ENCODE measurements around the gene TCOF1. TPM values are rescaled to one million over a fixed set of nuclear protein-coding genes. Genes with fewer than 3 reads are reported as not detected.

Gene TCOF1
- total and polyA plus RNA-seq, 2 donors (not counting 1 experiment from before 2014, with no cell fraction given): 30.9 to 62.4 TPM

DNA sequence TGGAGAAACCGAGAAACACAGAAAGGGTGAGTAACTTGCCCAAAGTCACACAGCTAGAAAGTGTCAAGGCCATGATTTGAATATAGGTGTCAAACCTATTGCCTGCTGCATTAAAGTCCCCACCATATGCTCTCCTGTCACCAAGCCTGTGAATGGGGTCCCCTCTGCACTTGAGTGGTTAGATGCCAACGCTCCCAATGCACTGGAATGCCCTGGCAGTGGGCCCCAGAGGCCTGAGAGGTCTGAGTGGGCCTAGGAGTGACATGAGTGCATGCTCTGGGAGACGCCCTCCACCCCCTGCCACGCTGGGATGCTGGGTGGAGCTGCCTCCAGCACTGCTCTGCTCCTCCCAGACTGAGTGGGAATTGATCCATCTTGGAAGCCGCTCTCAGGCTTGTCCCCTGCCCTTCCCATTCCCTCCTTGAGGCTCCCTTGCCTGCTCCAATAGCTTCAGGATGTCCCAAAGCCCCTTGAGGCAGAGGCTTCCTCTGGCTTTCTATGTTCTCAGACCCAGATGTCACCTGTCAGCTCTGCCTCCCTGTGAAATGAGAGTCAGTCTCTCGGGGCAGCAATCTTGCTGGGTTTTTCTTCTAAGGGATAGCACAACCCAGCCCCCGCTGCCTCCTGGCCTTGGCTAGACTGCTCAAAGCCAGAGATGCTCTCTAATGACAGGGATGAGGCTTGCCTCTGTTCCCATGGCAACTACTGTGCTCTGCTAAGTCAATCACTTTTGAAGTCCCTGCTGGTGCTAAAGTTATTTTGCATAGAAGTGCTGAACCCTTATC is 48.2 kb upstream of the TCOF1 start:
- Histone ChIP-seq H3K9ac (ENCODE audit: low read length) (no peak overlapping the region), H4K20me1 (ENCODE audit: control insufficient read depth, insufficient read depth, low read length, poor library complexity, severe bottlenecking) (no peaks in the 10 kb centered on the region), H3K27ac (ENCODE audit: low read length in 2 of 2) (no peak overlapping the region), H3K27me3 (replicated peaks in 1 of 4; ENCODE audit: control extremely low read depth in 1 of 4, control insufficient read depth in 3 of 4, insufficient read depth in 4 of 4, low read length in 3 of 4) (peaks cover 0 to 5% (median 0%) of the 10 kb centered on the region in 4 experiments), H3K4me1 (ENCODE audit: control insufficient read depth in 2 of 2, insufficient read depth in 2 of 2, low read length in 2 of 2) (no peaks in the 10 kb centered on the region), H3K9me3 (ENCODE audit: control extremely low read depth in 1 of 3, control insufficient read depth in 2 of 3, insufficient read depth in 1 of 3, low read length in 2 of 3) (no peaks in the 10 kb centered on the region), H3K4me3 (ENCODE audit: control extremely low read depth in 1 of 5, extremely low read depth in 1 of 5, insufficient read depth in 1 of 5, low read depth in 2 of 5, low read length in 4 of 5) (no peak overlapping the region), H3K36me3 (replicated peaks in 1 of 2; ENCODE audit: control extremely low read depth in 1 of 2, control insufficient read depth in 1 of 2, extremely low read depth in 1 of 2, insufficient read depth in 2 of 2, low read length in 1 of 2) (no peaks in the 10 kb centered on the region), H3K4me2 (replicated peaks; ENCODE audit: low read depth, low read length, poor library complexity, severe bottlenecking) (no peak overlapping the region), H2AFZ (ENCODE audit: insufficient read depth, low read depth, low read length, poor library complexity, severe bottlenecking) (no peak overlapping the region), H3K79me2 (ENCODE audit: control insufficient read depth, insufficient read depth, low read length) (no peaks in the 10 kb centered on the region)
- Mint-ChIP-seq H3K4me3 (no peak overlapping the region), H3K27me3 (peaks cover 26% of the 10 kb centered on the region), H3K27ac (no peak overlapping the region), H3K9me3 (ENCODE audit: insufficient read depth) (no peaks in the 10 kb centered on the region), H3K4me1 (no peaks in the 10 kb centered on the region)
- 84% methylated on average over 5 of the region's 7 CpGs for WGBS (ENCODE audit: insufficient coverage)
- ChIA-PET POLR2A (no interaction called here), CTCF (interaction anchor here (0.6 kb wide), 1 partner anchor 997 kb away, joined by 3 read pairs; no protein-coding TSS in a partner anchor)
- ATAC-seq (ENCODE audit: low read depth) (no peak), DNase-seq (no peak)
- no peak for TF ChIP-seq CTCF (IDR thresholded peaks at IDR 0.05)
- intact Hi-C loops (cut with micrococcal nuclease): no loop called here

- WGBS (ENCODE audit: insufficient coverage): no CpG with 5 or more reads among the region's 1 CpG
- TF ChIP-seq EZH2 (IDR thresholded peaks at IDR 0.05; ENCODE audit: borderline replicate concordance, insufficient read depth, low read depth, low read length, poor library complexity, severe bottlenecking): no peak
- no peaks in the 10 kb centered on the region for H4K20me1 ChIP-seq (ENCODE audit: control insufficient read depth, insufficient read depth, low read length, poor library complexity, severe bottlenecking)
Observed at GRCh38 chr5:150309886-150310239, 47.6 kb upstream of the TCOF1 start.

More at GRCh38 chr5:150309886-150310239, 47.6 kb upstream of the TCOF1 start:
- peaks cover 30% of the 10 kb centered on the region for H3K27me3 Mint-ChIP-seq
- ATAC-seq (ENCODE audit: low read depth) (no peak), DNase-seq (no peak)
- no peaks in the 10 kb centered on the region for H3K4me1 Mint-ChIP-seq
- H3K9me3 Mint-ChIP-seq (ENCODE audit: insufficient read depth): no peaks in the 10 kb centered on the region
- Histone ChIP-seq H3K9ac (ENCODE audit: low read length) (no peak overlapping the region), H3K4me3 (ENCODE audit: control extremely low read depth in 1 of 5, extremely low read depth in 1 of 5, insufficient read depth in 1 of 5, low read depth in 2 of 5, low read length in 4 of 5) (no peak overlapping the region), H3K4me1 (ENCODE audit: control insufficient read depth in 2 of 2, insufficient read depth in 2 of 2, low read length in 2 of 2) (no peaks in the 10 kb centered on the region), H3K9me3 (ENCODE audit: control extremely low read depth in 1 of 3, control insufficient read depth in 2 of 3, insufficient read depth in 1 of 3, low read length in 2 of 3) (no peaks in the 10 kb centered on the region), H3K27me3 (replicated peaks in 1 of 4; ENCODE audit: control extremely low read depth in 1 of 4, control insufficient read depth in 3 of 4, insufficient read depth in 4 of 4, low read length in 3 of 4) (peaks cover 0 to 5% (median 0%) of the 10 kb centered on the region in 4 experiments), H3K79me2 (ENCODE audit: control insufficient read depth, insufficient read depth, low read length) (no peaks in the 10 kb centered on the region), H3K36me3 (replicated peaks in 1 of 2; ENCODE audit: control extremely low read depth in 1 of 2, control insufficient read depth in 1 of 2, extremely low read depth in 1 of 2, insufficient read depth in 2 of 2, low read length in 1 of 2) (no peaks in the 10 kb centered on the region), H3K4me2 (replicated peaks; ENCODE audit: low read depth, low read length, poor library complexity, severe bottlenecking) (no peak overlapping the region), H3K27ac (ENCODE audit: low read length in 2 of 2) (no peak overlapping the region), H2AFZ (ENCODE audit: insufficient read depth, low read depth, low read length, poor library complexity, severe bottlenecking) (no peak overlapping the region)
- H3K4me3 Mint-ChIP-seq: no peak overlapping the region
- intact Hi-C loops (cut with micrococcal nuclease): no loop called here
- POLR2A ChIA-PET: no interaction called here
- no peak overlapping the region for H3K27ac Mint-ChIP-seq
- CTCF ChIA-PET: no interaction called here
